Uterus (tissue), 4 donors: ENCODE results near the gene FAM114A1. TPM values are rescaled to one million over a fixed set of nuclear protein-coding genes. Genes with fewer than 3 reads are reported as not detected.
"Not testable (repeated sequence)": the region's sequence is repeated elsewhere in the genome, so short reads cannot be mapped to it uniquely, and the experiment has no call there.

ENCODE experiments used
- DNase-seq, 2 donors: peaks; one replicate each; pipeline ENCODE4 v3.0.0-alpha.2; 2019 to 2020
- H3K27ac ChIP-seq, 2 donors: fragments of 200-600 bp; sonication (generic); 1 replicate in 1 of 2; 2 replicates in 1 of 2; pipeline ENCODE4 v1.5.1; 2016 to 2018
- H3K27me3 ChIP-seq, 2 donors: fragments of 200-600 bp; sonication (generic); one replicate each; pipeline ENCODE4 v1.5.1; 2018 to 2019; ENCODE audit warnings: control low read depth in 1 of 2
- H3K36me3 ChIP-seq, 2 donors: fragments of 200-600 bp; sonication (generic); one replicate each; pipeline ENCODE4 v1.5.1; 2019; ENCODE audit warnings: control low read depth in 1 of 2
- H3K4me1 ChIP-seq, 2 donors: fragments of 200-600 bp; sonication (generic); one replicate each; pipeline ENCODE4 v1.5.1; 2018 to 2019; ENCODE audit warnings: control low read depth in 1 of 2
- H3K4me3 ChIP-seq, 2 donors: fragments of 200-600 bp; sonication (generic); 1 replicate in 1 of 2; 2 replicates in 1 of 2; pipeline ENCODE4 v1.5.1; 2018 to 2019; ENCODE audit warnings: mild to moderate bottlenecking in 1 of 2
- H3K9me3 ChIP-seq, 2 donors: fragments of 200-600 bp; sonication (generic); one replicate each; pipeline ENCODE4 v1.5.1; 2019; ENCODE audit warnings: control low read depth in 1 of 2
- CTCF ChIP-seq, 4 experiments: fragments of 200-600 bp in 2 of 4; fragments of 450-650 bp in 2 of 4; sonication (generic) in 2 of 4; IDR thresholded peaks; one replicate each; pipeline ENCODE4 v1.5.1; 2016 to 2019; ENCODE audit warnings: antibody characterized with exemption in 4 of 4, mild to moderate bottlenecking in 2 of 4, moderate library complexity in 1 of 4
- POLR2A ChIP-seq, 2 donors: fragments of 450-650 bp; IDR thresholded peaks; one replicate each; pipeline ENCODE4 v1.6.1; 2016; ENCODE audit warnings: antibody characterized with exemption in 2 of 2, mild to moderate bottlenecking in 1 of 2, moderate library complexity in 1 of 2
- intact Hi-C: fragments of 100-400 bp; cut with DNase I; formaldehyde crosslinking; loops from one replicate; pipeline ENCODE4 v1.15.1; 2023; ENCODE audit warnings: low total_unique reads
- total RNA-seq, 4 donors: library from RNA; depleted of rRNA in 3 of 4; stranded (reverse); fragments of >200 nt in 3 of 4; gene quantifications; one replicate each; pipeline versions ENCODE4 v1.1.0 to v1.2.4, GENCODE V29; 2014 to 2023
- donor health status: DM: yes; HTN: yes; CAD: no.

FAM114A1 gene
- total RNA-seq, 4 donors from 2014 or later: 41.2 to 273 (median 52.7) TPM

- no peaks in the 10 kb centered on the region for H3K4me1 ChIP-seq
- no peak for DNase-seq
- no peak overlapping the region for H3K27ac ChIP-seq
- H3K4me3 ChIP-seq: no peak overlapping the region
- intact Hi-C loops: no loop called here
- no peaks in the 10 kb centered on the region for H3K9me3 ChIP-seq
- TF ChIP-seq CTCF (IDR thresholded peaks at IDR 0.05) (no peak), POLR2A (IDR thresholded peaks at IDR 0.05) (no peak)
- H3K27me3 ChIP-seq: peaks cover 0 to 4% of the 10 kb centered on the region in 2 donors
- H3K36me3 ChIP-seq: no peaks in the 10 kb centered on the region
These were observed 90.3 kb downstream of the FAM114A1 start for GRCh38 chr4:38957893-38958292.

- Histone ChIP-seq H3K4me3 (no peak overlapping the region), H3K27ac (no peak overlapping the region), H3K9me3 (no peaks in the 10 kb centered on the region), H3K36me3 (no peaks in the 10 kb centered on the region), H3K4me1 (no peaks in the 10 kb centered on the region), H3K27me3 (peaks cover 0 to 4% of the 10 kb centered on the region in 2 donors)
- TF ChIP-seq POLR2A (IDR thresholded peaks at IDR 0.05): no peak
- TF ChIP-seq CTCF (IDR thresholded peaks at IDR 0.05): no peak
- intact Hi-C loops: no loop called here
- no peak for DNase-seq
These were observed 91.0 kb downstream of the FAM114A1 start for GRCh38 chr4:38958453-38959190.

- H3K4me1 ChIP-seq, H3K9me3 ChIP-seq, H3K4me3 ChIP-seq, H3K27ac ChIP-seq, H3K36me3 ChIP-seq, H3K27me3 ChIP-seq, intact Hi-C loops, DNase-seq: not testable (repeated sequence)
These were observed 91.6 kb downstream of the FAM114A1 start for GRCh38 chr4:38959248-38959647.

- Histone ChIP-seq H3K9me3 (no peaks in the 10 kb centered on the region), H3K4me1 (no peaks in the 10 kb centered on the region), H3K27ac (no peak overlapping the region), H3K27me3 (no peaks in the 10 kb centered on the region), H3K4me3 (no peak overlapping the region), H3K36me3 (no peaks in the 10 kb centered on the region)
- no peak for DNase-seq
- TF ChIP-seq CTCF (IDR thresholded peaks at IDR 0.05) (no peak), POLR2A (IDR thresholded peaks at IDR 0.05) (no peak)
- intact Hi-C loops: no loop called here
These were observed 97.6 kb downstream of the FAM114A1 start for GRCh38 chr4:38964942-38965775.

- Histone ChIP-seq H3K9me3 (no peaks in the 10 kb centered on the region), H3K27ac (no peak overlapping the region), H3K4me1 (no peaks in the 10 kb centered on the region), H3K4me3 (no peak overlapping the region), H3K36me3 (no peaks in the 10 kb centered on the region), H3K27me3 (no peaks in the 10 kb centered on the region)
- DNase-seq: no peak
- no peak for TF ChIP-seq POLR2A (IDR thresholded peaks at IDR 0.05)
- TF ChIP-seq CTCF (IDR thresholded peaks at IDR 0.05): no peak
- intact Hi-C loops: no loop called here
These were observed 98.3 kb downstream of the FAM114A1 start for GRCh38 chr4:38965866-38966265.
